ENCODE measurements around the gene LYG2.
"Not testable (repeated sequence)": the region's sequence is repeated elsewhere in the genome, so short reads cannot be mapped to it uniquely, and the experiment has no call there.

The LYG2 gene, protein sequence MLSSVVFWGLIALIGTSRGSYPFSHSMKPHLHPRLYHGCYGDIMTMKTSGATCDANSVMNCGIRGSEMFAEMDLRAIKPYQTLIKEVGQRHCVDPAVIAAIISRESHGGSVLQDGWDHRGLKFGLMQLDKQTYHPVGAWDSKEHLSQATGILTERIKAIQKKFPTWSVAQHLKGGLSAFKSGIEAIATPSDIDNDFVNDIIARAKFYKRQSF

DNA sequence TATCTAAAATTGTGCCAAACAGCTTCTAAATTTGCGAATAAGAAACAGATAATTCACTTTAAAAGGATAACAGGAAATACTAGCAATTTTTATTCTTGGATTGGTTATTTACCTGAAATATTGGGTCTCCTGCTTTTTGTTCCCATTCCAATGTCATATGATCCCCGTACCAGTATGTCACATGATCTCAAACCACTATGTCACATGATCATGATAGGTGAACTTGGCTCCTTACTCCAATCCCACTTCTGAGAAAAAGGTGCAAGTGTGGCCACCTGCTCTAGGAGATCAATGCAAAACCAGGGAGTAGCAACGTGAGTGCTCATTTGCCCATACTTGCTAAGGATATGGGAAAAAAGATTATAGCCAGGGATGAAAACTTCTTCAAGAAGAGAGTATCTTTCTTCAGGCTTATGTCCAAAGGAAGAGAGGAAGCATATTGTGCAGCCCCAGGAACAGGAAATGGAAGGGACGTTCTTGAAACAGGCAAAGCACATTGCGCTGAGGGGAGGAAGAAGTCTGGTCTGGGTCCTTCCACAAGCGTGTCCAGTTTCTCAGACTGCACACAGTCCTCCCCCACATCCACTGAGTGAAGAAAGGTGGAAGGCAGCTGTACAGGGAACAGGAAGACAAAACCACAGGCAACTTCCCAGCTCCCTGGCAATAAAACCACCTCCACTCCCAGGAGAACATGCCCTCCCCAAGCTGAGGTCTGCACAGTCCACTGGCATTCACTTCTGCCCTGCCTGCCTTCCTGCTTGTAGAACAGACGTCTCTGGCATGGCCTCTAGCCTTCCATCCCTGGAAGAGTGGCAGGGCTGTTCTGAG is at the start of gene LYG2:
TSS of gene LYG2 (minus strand) at position 176 of the 828 bp plus-strand sequence. CDS start 1,406 bp downstream, outside the sequence.
- DNase-seq: no peak

DNA sequence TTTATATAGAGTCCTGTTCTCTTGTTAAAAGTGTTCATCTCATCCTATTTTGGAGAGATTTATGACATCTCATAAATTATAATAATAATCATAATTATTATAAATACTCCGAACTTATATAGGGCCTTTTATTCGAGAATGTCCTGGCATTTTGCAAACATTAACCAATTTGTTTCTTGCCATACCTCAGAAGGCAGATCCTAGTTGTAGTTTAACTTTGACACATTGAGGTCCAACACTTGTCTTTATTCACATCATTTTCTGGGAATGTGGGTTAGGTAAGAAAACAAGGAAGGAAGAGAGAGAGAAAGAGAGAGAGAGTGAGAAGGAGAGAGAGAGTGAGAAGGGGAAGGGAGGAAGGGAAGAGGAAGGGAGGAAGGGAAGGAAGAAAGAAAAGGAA is 45.6 kb upstream of the LYG2 start, which contains the start of gene LYG1:
TSS of gene LYG1 (minus strand) at position 101 of the 400 bp plus-strand sequence. CDS start 5,527 bp downstream, outside the sequence.
- DNase-seq: not testable (repeated sequence)

DNA sequence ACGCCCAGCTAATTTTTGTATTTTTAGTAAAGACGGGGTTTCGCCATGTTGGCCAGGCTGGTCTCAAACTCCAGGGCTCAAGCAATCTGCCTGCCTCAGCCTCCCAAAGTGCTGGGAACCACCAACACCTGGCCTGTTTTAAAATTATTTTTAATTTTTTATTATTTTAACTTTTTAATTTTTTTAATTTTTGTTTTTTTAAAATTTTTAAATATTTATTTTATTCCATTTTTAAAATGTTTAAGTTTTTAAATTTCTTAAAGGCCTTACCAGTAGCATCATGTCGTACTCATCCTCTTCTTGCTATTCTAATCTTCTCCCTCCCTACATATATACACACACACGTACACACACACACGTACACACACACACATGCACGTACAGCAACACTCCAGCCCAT is 44.1 kb upstream of the LYG2 start:
- no peak for DNase-seq

DNA sequence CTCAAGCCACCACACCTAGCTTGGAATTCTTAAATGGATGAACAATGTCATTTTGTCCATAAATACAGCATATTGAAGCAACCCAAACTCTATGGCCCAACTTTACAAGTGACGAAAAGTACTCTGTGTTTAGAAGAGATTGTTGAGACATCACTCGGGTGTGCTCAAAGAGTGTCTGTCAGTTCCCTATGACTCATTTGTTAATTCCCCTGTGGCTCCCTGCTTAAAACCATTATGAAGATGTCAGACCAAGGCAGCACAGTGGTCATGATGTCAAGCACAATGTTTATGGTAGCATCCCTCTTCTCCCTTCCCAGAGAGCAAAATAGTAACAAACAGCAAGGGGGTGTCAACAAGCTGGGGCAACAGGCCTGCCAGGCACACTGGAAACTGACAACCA is 42.5 kb upstream of the LYG2 start:
- DNase-seq: no peak

DNA sequence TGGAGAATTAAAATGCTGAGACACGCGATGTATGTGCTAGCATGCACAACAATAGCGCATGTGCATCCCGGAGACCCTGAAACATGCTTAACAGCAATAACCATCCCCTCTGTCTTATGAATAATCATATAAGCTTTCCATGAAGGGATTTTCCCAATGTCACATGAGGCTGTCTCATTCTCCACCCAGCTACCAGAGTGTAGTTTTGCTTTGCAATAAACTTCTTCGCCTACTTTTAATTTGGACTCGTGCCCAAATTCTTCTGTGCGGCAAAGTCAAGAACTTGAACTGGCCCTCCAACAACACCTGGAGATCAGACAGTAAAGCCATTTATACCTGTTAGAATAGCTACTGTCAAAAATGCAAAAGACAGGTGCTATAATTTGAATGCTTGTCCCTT is 30.1 kb upstream of the LYG2 start:
- DNase-seq: no peak

DNA sequence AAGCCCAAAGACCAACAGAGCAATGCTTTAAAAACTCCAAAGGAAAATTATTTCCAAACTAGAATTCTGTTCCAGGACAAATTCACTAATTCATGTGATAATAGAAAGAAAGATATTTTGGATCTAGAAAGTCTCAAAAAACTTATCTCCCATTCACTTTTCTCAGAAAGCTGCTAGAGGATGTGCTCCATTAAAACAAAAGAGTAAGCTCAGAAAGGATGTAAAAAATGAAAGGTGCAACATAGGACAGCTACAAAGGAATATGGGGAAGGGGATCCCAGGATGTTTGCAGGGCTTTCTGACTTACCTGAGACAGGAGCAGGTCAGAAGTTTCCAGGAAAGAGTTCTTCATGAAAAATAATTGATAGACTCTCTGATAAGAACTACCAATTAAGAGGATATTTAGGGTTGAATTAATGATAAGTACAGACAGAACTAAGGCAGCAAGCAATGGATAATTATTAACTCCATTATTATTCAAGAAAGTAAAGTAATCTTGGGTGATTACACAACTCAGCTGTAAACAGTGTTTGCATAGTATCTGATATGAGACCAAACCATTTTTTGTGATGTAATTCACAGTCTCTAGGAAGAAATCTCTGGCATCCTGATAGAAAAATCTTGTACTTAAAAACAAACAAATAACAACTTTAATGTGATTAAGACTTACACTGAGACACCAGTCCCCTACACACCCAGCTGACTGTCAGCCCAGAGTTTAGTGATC is 24.7 kb upstream of the LYG2 start:
- no peak for DNase-seq

DNA sequence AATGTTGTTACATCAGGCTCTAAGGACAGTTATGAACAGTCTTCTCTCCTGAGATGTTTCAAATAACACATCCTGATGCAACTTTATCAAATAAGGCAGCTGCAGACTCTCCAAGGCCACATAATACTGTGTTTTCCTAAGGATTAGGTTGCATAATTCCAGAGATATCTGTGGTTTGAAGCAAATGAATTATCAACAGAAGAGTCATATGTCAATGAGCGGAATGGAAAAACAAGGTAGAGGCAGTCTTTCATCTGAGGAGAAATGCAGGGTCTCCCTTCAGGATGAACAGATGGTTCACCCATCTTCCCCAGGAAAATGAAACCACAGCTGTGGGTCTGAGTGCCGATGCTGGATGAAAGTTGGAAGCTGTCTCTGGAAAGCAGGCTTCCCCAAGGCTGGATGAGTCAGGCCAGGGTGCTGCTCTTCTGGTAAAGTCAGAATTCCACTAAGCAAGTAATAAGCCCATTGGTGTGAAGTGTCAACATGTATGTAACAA is 23.4 kb upstream of the LYG2 start:
- no peak for DNase-seq

DNA sequence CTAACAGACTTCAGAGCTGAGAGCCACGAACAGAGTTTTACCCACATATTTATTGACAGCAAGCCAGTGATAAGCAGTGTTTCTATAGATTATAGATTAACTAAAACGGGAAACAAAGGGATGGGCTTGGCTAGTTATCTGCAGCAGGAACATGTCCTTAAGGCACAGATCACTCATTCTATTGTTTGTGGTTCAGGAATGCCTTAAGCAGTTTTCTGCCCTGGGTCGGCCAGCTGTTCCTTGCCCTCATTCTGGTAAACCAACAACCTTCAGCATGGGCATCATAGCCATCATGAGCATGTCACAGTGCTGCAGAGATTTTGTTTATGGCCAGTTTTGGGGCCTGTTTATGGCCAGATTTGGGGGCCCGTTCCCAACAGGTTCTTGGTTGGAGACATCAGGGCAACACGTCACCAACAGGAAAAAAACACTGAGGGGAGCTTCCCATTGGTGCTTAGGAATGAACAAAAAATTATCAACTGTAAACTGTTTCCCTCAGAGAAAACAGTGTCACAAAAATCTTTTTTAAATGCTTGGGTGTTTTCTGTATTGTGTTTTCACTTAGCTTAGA is 22.8 kb upstream of the LYG2 start:
- not testable (repeated sequence) for DNase-seq

DNA sequence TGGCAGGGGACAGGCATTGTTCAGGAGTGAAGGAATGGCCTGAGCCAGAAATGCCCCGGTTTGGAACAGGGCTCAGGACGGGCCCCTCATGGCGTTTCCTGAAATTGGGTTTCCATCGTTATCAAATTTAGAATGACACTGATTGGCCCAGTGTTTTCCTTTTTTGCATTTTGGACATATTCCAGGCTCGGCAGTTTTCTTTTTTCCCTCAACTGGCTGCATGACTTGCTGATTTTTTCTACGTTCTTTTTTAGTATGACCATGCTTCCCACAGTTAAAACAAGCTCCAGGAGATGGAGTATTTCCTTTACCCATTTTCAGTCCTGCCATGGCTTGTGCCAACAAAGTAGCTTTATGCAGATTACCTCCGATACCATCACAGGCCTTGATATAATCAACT is 20.4 kb upstream of the LYG2 start:
- DNase-seq: no peak

DNA sequence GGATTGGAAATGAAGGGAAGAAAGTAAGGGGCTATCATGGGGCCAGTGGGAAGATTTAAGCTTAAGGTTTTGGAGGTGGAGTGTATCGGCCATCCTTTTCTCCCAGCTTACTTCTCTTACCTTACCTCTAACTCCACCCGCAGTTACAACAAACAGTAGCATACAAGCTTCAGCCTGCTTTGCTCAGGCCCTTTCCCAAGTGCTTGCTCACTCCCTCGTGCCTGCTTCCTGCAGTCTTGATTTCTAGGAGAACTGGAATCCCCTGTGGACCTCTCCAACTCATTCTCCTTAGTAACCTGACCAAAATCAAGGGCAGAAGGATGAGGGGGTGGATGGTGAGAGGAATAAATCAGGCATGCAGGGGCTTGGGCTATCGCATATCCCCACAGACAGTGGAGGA is 5.8 kb upstream of the LYG2 start:
- no peak for DNase-seq

DNA sequence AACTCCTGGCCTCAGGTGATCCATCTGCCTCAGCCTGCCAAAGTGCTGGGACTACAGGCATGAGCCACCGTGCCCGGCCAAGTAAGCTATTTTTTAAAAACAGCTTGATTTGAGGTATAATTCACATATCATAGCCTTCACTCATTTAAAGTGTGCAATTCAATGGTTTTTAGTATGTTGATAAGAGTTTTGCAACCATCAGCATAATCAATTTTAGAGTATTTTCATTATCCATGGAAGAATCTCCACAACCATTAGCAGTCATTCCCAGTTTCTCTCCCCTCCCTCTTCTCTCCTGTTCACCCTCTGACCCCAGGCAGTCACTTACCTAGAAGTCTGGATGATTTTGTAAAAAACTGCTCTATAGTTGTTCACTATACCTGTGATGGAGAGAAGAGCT is 4.7 kb upstream of the LYG2 start:
- no peak for DNase-seq

DNA sequence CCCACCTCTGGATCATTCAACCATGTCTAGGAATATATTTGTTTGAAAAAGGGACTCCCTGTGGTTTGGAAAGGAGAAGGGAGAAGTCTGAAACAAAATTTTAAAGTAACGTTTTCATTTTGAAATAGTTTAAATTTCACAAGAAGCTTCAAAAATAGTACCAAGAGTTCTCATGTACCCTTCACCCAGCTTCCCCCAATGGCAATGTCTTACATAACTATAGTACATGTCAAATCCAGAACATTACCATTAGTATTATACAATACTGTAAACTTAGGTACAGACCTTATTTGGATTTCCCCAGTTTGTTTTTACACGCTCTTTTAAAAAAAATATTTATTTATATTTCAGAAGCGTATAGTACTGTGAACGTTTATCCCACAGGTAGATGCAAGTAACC is 4.0 kb upstream of the LYG2 start:
- no peak for DNase-seq

DNA sequence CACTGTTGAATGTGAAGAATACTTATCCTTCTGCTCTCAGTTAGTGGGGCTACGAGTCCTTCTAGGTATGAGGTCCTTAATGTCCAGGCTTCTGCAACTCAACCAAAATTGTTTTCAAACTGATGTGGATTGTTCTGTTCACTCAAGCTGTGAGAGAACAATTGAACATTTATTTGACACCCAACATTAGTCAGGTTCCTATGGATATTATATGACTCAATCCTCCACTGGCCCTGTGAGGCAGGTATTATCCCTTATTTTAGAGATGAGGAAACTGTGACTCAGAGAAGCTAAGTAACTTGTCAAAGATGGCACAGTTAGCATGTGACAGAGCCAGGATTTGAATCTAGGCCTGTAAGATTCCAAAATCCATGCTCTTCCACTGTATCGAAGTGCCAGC is 1.2 kb upstream of the LYG2 start:
- no peak for DNase-seq

DNA sequence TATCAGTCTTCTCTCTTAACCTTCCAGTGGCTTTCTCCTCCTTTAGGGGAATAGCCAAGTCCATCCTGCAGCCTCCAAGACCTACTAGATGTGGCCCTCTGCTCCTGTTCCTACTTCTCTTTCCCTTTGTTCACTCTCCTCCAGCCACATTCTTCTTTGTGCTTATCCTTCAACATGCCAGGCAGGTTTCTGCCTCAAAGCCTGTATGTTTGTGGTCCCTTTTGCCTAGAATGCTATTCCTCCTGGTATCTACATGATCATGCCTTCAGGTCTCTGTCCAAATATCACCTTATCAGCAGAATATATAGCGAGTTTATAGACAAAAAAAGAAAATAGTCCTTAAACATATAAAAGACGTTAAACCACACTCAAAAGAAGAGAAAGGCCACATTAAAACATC is 5.5 kb downstream of the LYG2 start:
- DNase-seq: no peak

DNA sequence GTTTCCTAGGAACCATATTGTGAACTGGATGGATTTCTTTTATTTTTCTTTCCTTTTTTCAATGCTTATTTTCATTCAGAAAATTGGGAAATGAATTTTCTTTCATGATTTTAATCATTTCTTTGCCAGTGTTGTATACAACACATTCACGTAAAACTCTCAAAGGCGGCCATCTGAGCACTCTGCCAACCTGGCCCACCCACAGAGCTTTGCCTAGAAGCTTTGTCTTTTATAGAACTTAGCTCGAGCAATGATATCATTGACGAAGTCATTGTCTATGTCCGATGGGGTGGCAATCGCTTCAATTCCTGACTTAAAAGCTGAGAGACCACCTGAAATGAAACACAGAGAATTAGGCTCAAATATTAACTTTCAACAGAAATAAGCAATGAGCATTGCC is 13.3 kb downstream of the LYG2 start:
- no peak for DNase-seq

DNA sequence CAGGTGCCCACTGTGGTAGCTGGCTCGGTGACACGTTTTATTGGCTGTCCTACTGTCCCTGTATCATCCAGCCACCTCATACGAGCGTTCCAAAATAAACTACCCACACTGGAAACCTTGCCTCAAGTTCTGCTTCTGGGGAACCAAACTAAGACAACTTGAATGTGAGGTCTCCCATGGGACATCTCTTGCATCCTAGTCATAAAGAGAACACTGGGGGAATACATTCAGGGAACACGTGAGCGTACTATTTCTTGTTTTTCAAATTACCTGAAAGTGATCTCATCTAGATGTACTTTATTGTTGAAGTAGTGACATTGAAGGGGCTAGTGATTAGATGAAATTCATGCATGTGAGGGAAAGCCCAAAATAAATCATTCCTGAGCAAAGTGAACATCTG is 15.0 kb downstream of the LYG2 start:
- DNase-seq: no peak

DNA sequence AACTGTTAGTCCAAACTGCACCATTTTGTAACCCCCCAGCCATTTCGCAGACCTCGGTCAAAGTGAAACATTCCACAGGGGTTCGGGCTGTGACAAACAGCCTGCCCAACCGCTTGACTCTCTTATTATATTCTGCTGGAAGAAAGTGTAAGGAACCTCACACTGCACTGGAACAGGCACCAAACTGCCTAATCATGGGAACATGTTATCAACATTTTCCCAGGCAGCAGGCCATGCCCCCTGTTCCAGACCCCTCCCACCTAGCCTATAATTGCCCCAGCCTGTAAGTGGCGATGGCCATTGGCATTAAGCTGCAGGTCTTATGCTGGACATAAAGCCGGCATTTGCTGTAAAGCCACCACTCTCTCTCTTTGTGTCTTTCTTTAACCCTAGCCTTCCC is 16.9 kb downstream of the LYG2 start:
- DNase-seq: no peak

DNA sequence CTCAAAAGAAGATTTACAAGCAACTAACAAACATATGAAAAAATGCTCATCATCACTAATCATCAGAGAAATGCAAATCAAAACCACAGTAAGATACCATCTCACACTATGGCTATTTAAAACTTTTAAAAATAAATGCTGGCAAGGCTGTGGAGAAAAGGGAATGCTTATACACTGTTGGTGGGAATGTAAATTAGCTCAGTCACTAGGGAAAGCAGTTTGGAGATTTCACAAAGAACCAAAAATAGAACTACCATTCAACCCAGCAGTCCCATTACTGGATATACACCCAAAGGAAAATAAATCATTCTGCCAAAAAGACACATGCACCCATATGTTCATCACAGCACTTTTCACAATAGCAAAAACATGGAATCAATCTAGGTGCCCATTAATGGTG is 22.3 kb downstream of the LYG2 start:
- not testable (repeated sequence) for DNase-seq

DNA sequence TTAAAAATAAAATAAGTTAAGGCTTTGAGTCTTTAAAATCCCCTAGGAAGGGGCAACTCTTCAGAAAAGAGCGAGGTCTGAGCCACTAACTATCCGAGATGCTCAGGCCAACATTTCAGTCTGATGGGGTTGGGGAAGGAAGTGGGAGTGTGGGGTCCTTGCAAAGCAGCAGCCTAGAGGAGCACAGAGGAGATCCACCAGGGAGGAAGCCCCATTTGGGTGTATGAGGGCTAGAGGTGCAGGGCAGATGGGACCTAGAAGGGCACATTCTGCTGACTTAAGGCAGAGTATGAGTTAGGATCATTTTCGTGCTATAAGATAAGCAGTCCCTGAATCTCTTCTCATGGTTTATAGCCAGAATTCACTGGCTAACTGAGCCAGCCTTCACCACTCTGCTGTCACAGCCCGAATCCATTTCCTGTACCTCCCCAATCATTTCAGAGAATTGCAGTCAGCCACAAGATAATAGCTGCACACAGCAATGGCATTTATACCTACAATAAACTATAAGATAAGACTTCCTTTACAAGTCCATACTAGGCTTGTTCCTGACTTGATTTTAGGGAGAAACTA is 37.5 kb downstream of the LYG2 start:
- no peak for DNase-seq

DNA sequence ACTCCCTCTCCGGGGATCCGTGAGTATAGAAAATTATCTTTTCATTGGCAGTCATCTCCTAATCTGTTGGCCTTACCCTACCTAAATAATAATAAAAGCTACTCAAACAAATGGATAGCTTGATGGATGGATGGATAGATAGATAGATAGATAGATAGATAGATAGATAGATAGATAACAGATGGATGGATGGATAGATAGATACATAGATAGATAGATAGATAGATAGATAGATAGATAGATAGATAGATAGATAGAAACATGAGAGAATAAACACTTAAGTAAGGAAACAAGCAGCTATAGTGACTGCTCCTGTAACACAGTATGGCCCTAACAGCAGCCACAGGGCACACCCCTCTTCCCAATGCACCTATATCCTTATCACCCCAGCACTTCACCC is 39.4 kb downstream of the LYG2 start:
- DNase-seq: no peak

DNA sequence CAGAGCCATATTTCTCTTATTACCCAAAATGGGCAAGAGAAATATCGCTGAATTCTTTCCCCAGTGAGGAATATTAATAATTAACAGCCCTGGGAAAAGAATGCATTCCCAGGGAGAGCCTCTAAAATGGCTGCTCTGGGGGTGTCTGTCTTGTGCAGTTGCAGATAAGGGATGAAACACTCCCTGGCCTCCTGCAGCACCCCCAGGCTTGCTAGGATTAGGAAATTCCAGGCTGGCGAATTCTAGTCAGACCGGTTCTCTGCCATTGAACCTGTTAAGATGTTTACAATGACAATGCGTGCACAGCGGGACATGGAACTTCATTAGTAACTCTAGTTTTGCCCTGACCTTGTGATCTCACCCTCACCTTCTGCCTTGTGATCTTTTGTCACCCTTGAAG is 50.0 kb downstream of the LYG2 start:
- no peak for DNase-seq

DNA sequence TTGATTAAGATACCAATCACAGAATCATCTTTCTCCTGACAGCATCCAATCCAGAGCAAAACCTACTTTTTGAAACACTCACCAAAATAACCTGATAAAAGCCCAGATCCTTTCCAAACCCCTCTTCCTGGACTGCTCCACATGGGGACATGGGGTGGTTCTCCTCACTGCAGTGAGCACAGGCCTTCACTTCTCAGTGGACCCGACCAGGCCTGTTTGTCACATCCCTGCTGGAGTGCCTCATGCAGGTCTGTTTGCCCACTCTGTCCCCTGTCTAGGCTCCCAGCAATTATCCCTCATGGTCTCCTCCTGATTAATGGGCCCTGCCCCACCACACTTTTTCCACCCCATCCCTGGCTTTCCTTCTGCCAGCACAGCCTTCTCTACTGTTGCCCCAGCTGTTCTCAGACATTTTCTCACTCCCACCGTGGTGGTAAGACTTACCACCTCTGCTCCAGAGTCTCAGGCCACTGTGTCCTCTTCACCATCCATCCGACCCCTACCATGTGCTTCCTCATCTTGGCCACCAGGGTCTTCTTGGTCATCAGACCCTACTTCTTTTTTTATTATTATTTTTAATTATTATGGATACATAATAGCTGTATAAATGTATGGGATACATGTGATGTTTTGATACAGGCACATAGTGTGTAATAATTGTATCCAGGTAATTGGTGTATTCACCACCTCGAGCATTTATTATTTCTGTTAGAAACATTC is 53.3 kb downstream of the LYG2 start:
- no peak for DNase-seq

Data from NCI-H2081 (cell line).